GM12878 (cell line): ENCODE measurements around the gene ARHGAP36.

Experiments used
- POLR2A ChIP-seq: IDR thresholded peaks from 2 replicates; pipeline ENCODE4 v1.6.1; 2011; ENCODE audit warnings: low read depth, mild to moderate bottlenecking, low read length
- TBL1XR1 ChIP-seq: IDR thresholded peaks from 2 replicates; pipeline ENCODE4 v1.6.1; 2012; ENCODE audit warnings: low read depth, low read length, improper control_type of control experiment
- TF ChIP-seq, protein P1 (sequence below), 3 experiments: IDR thresholded peaks in 2 of 3; conservative IDR thresholded peaks in 1 of 3; 2 replicates each; pipeline ENCODE4 v1.5.1; 2011; ENCODE audit warnings: low read depth in 3 of 3, low read length in 3 of 3, mild to moderate bottlenecking in 3 of 3, control low read depth in 2 of 3, moderate library complexity in 2 of 3, inconsistent platforms in 1 of 3, mixed read lengths in 1 of 3; ENCODE audit not compliant: control insufficient read depth in 2 of 3, insufficient read depth in 1 of 3; ENCODE audit errors: extremely low read depth in 1 of 3
- TF ChIP-seq, protein P2 (sequence below): IDR thresholded peaks from 2 replicates; pipeline ENCODE4 v1.6.1; 2011; ENCODE audit warnings: low read depth, mild to moderate bottlenecking, low read length, moderate library complexity, borderline replicate concordance; ENCODE audit errors: extremely low read depth

- TF ChIP-seq TBL1XR1 (no peak), POLR2A (no peak)
- TF ChIP-seq, protein P1, sequence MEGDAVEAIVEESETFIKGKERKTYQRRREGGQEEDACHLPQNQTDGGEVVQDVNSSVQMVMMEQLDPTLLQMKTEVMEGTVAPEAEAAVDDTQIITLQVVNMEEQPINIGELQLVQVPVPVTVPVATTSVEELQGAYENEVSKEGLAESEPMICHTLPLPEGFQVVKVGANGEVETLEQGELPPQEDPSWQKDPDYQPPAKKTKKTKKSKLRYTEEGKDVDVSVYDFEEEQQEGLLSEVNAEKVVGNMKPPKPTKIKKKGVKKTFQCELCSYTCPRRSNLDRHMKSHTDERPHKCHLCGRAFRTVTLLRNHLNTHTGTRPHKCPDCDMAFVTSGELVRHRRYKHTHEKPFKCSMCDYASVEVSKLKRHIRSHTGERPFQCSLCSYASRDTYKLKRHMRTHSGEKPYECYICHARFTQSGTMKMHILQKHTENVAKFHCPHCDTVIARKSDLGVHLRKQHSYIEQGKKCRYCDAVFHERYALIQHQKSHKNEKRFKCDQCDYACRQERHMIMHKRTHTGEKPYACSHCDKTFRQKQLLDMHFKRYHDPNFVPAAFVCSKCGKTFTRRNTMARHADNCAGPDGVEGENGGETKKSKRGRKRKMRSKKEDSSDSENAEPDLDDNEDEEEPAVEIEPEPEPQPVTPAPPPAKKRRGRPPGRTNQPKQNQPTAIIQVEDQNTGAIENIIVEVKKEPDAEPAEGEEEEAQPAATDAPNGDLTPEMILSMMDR (IDR thresholded peaks at IDR 0.05 in 2 of 3, conservative IDR thresholded peaks at IDR 0.05 in 1 of 3; ENCODE audit: control insufficient read depth in 2 of 3, extremely low read depth in 1 of 3, insufficient read depth in 1 of 3, low read depth in 3 of 3, low read length in 3 of 3): no peak
- TF ChIP-seq, protein P2, sequence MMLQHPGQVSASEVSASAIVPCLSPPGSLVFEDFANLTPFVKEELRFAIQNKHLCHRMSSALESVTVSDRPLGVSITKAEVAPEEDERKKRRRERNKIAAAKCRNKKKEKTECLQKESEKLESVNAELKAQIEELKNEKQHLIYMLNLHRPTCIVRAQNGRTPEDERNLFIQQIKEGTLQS: no peak
Observed at GRCh38 chrX:131067216-131067615, 9.1 kb downstream of the ARHGAP36 start.
